HG02588 (cell line): ENCODE results near the gene GM2A.
"Not testable (repeated sequence)": the region's sequence is repeated elsewhere in the genome, so short reads cannot be mapped to it uniquely, and the experiment has no call there.

ENCODE experiments used
- ATAC-seq: cut with Tn5 transposase; IDR thresholded peaks from one replicate; pipeline ENCODE4 v1.9.1; 2021; ENCODE audit warnings: mild to moderate bottlenecking, moderate library complexity; ENCODE audit not compliant: unreplicated experiment

Gene GM2A

DNA sequence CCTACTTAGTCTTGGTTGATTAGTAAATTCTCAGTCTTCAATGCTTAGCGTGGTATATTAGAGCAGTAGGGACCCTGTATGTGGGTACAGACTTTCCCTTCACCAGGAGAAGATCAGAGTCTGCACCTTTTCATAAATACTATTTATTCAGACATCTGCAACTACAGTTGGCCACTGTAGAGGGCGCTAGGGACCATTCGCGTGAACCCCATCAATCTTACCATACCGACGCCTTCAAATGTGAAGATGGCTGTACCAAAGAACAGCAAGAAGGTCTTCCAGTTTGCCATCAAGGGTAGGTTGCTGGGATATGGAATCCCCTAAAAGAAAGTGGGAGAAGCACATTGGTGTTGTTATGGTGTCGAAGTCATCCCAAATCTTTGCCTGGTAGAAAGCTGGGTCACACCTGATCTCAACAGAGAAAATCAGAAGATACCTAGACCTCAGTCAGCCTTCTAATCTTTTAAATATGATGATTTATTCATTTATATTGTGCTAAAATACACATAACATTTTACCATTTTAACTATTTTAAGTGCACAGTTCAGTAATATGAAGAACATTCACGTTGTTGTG is 31.5 kb downstream of the GM2A start:
- ATAC-seq: no peak

DNA sequence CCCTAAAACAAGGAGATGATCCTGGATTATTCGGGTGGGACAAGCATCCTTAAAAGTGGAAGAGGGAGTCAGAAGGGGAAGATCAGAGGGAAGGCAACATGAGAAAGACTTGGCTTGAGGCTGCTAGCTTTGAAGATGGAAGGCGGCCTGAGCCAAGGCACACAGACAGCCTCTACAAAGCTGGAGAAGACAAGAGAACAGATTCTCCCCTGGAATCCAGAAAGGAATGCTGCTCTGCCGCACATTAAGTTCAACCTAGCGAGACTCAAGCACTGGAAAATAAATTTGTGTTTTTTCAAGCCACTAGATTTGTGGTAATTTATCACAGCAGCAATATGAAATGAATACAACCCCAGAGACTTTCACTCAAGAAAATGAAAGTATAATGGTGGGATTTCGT is 32.7 kb downstream of the GM2A start:
- no peak for ATAC-seq

DNA sequence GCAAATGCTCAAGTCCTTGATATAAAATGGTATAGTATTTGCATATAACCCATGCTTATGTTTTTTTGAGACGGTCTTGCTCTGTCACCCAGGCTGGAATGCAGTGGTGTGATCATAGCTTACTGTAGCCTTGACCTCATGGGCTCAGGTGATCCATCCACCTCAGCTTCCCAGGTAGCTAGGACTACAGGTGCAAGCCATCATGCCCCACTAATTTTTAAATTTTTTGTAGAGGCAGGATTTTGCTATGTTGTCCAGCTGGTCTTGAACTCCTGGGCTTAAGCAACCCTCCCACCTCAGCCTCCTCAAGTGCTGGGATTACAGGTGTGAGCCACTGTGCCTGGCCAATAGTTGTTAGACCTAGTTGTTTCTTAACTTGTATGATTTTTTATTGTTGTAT is 33.3 kb downstream of the GM2A start:
- ATAC-seq: no peak

DNA sequence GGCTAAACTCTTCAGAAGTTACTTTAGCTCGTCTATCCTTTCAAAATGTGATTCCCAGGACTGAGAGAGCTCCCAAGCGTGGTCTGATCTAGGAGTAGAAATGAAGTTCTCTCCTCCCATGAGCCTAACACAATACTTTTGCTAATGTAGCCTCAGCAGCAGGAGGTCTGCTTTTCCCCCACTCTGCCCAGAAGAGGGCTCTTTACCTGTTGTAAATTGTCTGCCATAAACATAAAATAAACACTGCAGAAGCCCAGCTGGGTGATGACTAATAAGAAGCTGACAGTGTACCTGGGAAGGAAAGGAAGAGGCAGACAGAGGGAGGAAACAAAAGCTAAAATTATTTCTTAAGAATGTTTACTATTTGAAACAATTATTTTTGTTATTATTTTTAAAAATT is 35.2 kb downstream of the GM2A start:
- no peak for ATAC-seq

DNA sequence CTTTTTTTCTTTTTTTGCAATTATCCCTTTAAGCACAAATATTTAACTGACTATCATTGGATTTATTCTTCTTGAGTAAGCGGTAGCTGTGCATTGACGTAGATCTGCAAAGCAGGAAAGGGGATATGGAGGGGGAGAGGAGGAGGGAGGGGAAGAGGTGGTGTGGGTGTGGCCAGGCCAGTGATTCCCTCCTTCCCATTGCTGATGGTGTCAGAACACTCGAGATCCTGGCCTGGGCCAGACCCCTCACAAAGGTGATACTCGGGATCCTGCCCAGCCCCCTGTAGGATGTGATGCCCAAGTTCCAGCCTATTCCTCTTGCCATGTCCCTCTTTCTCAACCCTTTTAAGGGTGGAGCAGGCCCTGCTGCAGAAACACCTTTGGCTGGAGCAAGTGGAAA is 40.6 kb downstream of the GM2A start:
- no peak for ATAC-seq

DNA sequence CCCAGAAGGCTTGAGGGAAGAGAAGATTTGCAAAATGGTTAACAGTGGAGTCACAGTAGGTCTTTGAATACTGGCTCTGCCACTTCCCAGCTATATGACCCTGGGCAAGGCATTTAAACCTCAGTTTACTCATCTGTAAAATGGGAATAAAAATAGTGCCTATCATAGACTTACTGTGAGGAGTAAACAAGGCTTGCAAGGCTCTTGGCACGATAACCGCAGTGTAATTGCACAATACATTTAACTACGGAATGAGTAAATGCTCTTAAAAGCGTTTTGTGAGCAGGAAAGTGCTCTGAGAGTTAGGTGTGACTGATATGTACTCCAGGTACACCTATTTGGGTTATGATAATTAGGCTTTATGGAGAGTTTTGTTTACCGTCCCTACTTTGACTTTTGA is 42.2 kb downstream of the GM2A start:
- no peak for ATAC-seq

DNA sequence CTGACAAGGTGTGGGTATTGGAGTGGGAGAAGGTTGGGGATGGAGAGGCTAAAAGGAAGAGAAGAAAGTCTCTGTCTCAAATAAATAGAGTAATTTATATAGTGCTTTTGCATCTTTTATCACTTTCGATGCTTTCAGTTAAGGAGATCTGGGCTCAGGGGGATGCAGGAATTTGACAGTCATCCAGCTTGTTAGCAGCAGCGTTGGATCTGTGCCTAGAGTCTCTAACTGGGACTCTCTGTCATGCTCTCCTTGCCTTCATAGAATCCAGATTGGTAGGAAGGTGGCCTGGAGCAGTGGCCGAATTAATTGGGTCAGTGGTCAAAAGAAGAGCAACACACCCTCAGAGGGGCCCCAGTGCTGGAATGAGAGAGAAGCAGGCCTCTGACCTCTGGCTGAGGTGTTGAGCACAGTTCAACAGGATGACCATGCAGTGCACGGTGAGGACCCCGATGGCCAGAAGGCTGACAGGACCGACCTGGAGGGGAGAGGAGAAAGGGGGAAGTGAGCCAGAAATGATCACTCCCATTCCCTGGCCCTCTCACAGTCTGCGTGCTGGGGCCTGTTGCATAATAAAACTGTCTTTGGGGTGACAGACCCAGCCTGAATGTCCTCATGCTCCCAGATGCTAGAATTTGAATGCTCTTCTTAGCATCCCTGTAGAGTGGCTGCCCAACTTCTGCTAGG is 42.9 kb downstream of the GM2A start:
- no peak for ATAC-seq

DNA sequence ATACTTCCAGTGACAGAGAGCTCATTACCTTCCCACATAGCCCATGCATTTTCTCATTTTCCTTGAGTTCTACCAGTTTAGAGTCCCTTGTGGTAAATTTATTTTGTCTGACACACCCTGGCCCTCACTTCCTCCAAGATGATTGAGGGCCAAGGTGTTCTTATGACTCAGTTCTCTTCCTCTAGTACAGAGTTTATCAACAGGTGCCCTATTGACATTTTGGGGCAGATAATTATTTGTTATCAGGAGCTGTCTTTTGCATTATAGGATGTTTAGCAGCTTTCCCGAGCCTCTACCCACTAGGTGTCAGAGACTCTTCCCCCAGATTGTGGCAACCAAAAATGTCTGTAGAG is 43.5 kb downstream of the GM2A start:
- no peak for ATAC-seq

DNA sequence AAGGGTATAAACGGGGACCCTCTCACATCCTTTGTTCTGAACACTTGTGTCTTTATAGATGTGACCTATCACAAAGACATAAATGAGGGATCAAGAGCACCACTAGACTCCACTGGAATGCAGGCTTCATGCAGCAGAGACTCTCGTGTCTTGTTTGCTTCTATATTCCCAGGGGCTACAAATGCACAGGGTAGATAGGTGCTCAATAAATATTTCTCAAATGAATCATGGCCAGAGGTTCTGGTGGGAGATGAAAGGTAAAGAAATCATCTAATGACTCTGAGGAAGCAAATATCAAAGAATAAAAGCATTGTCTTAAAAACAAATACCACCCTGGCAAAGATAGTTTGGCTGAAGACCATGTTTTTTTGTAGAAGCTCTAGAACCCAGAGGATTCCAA is 44.0 kb downstream of the GM2A start:
- ATAC-seq: no peak

DNA sequence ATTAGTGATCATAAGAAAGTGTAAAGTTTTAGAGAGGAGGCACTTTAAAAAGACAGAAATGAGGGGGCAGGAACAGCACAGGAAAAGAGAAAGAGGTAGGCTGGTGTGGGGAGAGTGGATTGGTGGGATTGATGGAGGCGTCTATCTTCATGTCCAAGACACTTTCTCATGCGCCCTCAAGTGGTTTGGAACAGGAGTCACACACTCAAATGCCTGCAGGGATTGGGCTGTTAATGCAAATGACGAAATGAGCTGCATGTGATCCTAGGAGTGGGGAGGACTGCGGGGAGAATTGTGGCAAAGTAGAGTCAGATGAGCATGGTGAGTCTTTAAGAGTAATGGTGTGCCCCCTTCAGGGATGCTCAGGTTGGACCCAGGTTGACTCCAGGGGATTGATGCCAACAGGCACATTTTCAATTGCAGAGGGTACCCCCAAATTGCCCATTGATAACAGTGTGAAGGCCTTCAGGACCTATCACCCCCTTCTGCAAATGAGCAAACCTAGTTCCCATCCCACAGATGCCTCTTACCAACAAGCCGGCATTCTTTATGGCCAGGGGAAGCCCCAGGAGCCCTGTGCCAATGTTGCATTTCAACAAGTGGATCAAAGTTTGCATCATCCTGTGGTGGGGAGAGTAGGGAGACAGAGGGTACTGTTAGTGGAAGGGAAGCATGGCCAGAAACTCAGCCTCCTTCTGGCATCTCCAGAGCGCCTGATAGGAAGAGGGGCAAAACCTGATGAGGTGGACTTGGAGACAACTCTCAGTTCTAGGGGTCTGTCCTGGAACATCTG is 45.3 kb downstream of the GM2A start:
- no peak for ATAC-seq

DNA sequence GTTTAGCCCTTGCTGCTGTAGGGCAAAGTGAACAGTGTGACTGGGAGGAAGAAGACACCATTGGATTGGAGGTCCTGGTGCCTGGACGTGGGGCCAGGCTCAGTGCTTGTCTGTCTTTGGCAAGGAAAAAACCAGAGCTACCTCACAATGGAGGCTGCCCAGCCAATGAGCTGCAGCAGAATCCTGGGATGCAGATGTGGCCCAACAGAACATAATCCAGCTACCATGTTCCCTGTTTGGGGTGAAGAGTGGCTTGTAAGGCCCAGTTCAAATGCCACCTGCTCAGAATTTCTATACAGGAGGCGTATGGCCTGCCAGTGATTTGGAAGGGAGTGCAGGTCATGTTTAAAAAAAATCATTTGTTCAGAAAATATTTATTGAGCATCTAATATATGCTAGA is 50.7 kb downstream of the GM2A start, which contains the start of gene SLC36A3:
TSS of gene SLC36A3 (minus strand) at position 101 of the 400 bp plus-strand sequence. CDS start 412 bp downstream, outside the sequence.
- no peak for ATAC-seq

DNA sequence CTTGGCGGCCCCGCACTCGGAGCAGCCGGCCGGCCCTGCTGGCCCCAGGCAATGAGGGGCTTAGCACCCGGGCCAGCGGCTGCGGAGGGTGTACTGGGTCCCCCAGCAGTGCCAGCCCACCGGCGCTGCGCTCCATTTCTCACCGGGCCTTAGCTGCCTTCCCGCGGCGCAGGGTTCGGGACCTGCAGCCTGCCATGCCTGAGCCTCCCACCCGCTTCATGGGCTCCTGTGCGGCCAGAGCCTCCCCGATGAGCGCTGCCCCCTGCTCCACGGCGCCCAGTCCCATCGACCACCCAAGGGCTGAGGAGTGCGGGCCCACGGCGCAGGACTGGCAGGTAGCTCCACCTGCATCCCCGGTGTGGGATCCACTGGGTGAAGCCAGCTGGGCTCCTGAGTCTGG is 56.3 kb downstream of the GM2A start:
- ATAC-seq: not testable (repeated sequence)

DNA sequence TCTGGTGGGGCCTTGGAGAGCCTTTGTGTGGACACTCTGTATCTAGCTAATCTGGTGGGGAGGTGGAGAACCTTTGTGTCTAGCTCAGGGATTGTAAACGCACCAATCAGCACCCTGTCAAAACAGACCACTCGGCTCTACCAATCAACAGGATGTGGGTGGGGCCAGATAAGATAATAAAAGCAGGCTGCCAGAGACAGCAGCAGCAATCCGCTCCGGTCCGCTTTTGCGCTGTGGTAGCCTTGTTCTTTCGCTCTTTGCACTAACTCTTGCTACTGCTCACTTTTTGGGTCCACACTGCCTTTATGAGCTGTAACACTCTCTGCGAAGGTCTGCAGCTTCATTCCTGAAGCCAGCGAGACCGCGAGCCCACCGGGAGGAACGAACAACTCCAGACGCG is 56.8 kb downstream of the GM2A start:
- not testable (repeated sequence) for ATAC-seq

DNA sequence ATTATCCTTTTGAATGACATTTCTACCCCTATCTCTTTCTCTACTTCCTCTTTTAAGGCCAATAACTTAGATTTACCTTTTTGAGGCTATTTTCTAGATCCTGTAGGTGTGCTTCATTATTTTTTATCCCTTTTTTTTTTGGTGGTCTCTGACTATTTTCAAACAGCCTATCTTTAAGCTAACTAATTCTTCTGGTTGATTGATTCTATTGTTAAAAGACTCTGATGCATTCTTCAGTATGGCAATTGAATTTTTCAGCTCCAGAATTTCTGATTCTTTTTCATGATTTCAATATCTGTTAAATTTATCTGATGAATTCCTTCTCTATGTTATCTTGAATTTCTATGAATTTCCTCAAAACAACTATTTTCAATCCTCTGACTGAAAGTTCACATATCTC is 57.9 kb downstream of the GM2A start:
- ATAC-seq: no peak

DNA sequence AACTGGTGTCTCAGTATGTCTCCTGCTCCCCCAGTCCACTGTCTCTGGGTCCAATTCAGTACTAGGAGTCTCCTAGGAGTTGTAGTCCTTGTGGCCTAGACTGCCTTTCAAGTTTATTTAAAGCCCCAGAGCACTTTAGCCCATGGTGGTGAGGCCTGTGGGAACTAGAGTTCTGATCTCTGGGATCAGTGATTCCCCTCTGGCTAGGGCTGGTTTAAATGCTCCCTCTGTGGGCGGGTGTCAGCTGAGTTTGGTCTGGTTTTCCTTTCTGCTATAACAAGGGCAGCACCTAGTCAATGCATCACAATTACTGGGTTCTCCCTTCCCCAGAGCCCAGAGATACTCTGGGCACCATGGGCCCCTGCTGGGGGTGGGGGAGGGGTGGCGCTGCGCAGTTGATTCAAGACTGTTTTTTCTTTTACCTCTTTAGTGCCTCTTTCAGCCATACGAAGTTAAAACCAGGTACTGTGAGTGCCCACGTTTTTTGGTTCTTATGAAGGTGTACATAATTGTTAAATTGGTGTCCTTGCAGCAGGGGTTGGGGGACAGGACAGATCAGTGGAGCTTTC is 59.9 kb downstream of the GM2A start:
- no peak for ATAC-seq

DNA sequence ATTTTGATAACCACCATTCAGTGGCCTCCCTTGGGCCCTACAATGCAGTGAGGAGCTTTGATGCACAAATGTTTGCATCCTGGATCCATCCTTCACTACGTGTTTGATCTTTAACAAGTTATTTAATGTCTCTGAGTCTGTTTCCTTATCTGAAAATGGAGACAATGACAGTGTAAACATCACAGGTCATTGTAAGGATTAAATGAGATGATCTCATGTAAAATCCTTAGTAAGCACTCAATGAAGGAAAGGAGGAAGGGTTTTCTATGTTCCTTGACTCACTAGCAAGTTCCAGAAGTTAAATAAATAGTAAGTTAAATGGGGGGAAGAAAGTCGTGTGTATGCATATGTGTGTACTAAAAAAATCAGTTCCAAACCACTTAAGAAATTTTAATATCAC is 60.4 kb downstream of the GM2A start:
- ATAC-seq: no peak

DNA sequence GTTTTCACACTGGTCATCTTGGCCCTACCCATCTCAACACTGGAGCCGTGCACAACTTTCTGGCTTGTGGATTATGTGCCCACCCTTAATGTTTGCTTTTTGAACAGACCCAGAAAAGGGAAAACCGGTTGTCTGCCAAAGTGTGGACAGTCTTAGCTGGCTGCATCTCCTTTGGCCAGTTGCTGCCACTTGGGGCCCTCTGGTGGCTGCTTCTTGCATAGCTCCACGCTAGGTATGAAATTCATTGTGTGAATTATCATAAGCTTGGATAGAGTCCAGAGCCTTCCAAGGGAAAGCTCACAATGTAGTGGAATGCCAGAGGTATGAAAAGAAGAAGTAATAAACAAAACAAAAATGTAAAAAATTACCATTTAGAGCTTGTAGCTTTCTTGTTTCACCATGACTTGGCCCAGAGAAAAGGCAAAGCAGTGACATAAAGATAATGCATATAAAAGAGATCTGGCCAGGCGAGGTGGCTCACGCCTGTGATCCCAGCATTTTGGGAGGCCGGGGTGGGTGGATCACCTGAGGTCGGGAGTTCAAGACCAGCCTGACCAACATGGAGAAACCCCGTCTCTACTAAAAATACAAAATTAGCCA is 63.1 kb downstream of the GM2A start:
- ATAC-seq: peak; percentile 80

DNA sequence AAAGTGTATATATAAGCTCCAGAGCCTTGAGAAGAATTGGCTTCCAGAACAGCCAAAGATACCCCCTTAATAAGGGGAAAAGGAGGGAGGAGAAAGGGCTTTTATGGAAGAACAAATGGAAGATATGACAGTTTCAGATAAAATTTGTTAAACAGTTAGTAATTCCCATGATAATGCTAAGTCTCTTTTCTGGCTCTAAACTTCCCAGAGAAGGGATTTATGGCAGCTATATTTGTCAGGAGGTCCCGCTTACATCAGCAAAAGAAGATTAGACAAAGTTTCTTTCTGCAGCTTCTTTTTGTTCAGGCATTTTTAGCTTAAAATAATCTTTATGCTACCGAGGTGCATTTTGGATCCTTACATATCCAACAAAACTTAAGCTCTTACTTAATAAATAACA is 64.9 kb downstream of the GM2A start:
- ATAC-seq: no peak

DNA sequence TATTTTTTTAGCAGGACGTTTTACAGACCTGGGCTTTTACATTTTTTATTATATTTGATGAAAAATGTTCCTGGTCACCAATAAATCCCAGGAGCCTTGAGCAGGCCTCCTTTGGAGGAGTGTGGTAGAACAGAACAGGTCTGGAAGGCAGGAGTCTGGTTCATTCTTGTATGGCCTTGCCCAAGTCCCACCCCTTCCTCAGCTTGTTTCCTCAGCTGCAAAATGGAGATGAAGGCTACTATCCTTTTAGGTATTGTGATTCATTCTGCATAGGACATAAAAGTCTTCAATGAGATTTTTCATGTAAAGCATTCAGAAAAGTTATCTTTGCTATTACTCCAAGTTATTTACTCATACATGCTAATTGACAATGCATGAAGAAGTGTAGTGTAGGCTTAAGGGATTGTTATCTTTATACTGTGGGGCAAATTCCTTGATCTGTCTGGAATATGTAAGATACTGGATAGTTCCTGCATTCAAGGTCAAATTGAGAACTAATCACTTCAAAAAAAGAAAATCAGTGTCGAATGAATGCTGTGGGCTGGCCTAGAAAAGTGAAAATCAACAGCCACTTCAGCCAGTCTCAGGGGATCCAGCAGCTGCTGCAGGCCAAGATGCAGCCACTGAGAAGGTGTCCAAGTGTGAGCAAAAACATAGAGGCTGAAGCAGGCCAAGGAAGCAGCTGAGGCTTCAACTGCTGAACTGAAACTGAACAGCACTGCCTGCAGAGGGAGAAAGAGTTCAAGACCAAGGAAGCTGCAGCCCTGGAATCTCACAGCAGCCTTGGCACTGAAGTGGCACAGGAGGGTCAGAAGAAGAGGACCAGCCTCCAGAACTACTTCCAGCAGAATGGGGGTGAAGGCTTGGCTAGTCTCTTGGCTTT is 66.1 kb downstream of the GM2A start:
- peak; percentile 65 for ATAC-seq
